GM13977 (cell line): ENCODE data around the gene RFLNA.

Experiments used
- DNase-seq: peaks from one replicate; pipeline ENCODE4 v3.0.0; 2012; ENCODE audit warnings: low spot score
- in situ Hi-C: fragments of 300-500 bp; cut with MboI; formaldehyde crosslinking; loops from one replicate; pipeline ENCODE4 v1.12.0; 2022; ENCODE audit warnings: low sequenced_read_pairs, low pct_unique_long_range_greater_than_20kb, mixed read lengths, inconsistent platforms; ENCODE audit not compliant: unreplicated experiment
- TF ChIP-seq, protein P1 (sequence below): IDR thresholded peaks from 2 replicates; pipeline ENCODE4 v1.5.1; 2012; ENCODE audit warnings: mild to moderate bottlenecking, control low read depth; ENCODE audit not compliant: insufficient read depth; ENCODE audit errors: extremely low read depth, missing control alignments

Gene RFLNA

DNA sequence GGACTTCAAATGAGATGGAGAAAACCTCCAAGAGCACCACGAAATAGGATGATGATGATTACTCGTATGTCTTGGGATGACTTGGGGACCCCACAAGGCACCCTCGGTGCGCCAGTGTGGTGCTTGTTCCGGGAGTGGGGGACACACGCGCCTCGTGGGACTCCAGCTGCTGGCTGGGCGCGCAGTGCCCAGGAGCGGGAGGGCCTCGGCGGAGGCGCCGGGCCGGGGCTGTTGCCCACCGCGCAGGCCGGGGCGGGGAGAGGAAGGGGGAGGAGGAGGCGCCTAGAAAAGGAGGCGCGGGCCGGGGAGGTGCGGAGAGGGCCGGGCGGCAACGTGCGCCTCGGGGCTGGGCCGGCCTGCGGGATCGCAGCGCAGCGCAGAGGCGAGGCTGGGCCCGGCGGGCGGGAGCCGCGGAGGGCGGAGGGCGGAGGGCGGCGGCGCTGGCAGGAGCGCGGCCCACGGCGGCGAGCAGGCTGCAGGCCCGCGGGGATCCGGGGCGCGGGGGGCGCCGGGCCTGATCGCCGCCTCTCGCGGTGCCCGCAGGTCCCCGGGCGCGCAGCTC is at the start of gene RFLNA:
RFLNA (plus strand) TSS at position 314 of the 562 bp plus-strand sequence. CDS start 337 bp downstream, outside the sequence.
- TF ChIP-seq, protein P1, sequence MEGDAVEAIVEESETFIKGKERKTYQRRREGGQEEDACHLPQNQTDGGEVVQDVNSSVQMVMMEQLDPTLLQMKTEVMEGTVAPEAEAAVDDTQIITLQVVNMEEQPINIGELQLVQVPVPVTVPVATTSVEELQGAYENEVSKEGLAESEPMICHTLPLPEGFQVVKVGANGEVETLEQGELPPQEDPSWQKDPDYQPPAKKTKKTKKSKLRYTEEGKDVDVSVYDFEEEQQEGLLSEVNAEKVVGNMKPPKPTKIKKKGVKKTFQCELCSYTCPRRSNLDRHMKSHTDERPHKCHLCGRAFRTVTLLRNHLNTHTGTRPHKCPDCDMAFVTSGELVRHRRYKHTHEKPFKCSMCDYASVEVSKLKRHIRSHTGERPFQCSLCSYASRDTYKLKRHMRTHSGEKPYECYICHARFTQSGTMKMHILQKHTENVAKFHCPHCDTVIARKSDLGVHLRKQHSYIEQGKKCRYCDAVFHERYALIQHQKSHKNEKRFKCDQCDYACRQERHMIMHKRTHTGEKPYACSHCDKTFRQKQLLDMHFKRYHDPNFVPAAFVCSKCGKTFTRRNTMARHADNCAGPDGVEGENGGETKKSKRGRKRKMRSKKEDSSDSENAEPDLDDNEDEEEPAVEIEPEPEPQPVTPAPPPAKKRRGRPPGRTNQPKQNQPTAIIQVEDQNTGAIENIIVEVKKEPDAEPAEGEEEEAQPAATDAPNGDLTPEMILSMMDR, result no peak
- no peak for DNase-seq
- in situ Hi-C loops, result no loop called here

GRCh38 chr12:124247331-124247730 is 47.6 kb upstream of the RFLNA start:
- DNase-seq, result no peak
- TF ChIP-seq, protein P1, result no peak
- in situ Hi-C loops, result no loop called here

DNA sequence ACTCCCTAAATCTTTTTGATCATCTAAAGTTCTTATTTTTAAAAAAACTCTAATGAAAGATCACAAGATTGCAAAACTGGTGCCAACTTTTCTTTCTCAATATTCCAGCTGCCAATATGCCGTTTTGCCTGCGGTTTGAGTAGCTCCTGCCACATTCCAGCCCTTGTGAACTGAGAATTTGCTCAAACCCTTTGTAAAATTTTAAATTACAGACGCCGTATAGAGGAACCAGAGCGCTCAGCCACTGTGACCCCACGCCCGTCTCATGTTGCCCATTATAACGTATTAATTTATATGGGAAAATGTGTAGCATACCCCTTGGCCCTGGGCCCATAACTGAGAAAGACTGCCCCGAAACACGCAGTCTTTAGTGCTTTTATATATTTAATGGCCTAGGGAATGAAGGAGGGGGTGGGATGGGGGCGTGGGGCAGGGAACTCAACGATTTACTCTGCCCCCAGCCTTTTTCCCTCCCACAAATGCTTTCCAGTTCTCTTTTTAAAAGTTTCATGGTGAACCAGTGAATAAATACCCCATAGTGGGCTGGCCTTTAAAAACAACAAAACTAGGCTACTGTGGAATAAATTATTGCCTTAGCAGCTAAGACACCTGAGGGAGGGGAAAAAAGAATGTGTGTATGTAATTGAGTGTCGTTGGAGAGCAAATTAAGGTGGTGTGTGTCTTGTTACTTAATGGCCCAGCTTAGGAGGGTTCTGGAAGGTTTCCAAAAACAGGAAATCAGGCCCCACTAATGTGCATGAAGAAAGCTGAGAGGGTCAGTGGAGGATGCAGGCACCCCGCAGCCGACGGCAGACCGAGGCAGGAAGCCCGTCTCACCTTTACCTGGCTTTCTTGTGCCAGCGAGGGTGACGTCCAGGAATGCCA is 45.7 kb upstream of the RFLNA start:
- in situ Hi-C loops, result no loop called here
- TF ChIP-seq, protein P1, result no peak
- DNase-seq, result no peak

DNA sequence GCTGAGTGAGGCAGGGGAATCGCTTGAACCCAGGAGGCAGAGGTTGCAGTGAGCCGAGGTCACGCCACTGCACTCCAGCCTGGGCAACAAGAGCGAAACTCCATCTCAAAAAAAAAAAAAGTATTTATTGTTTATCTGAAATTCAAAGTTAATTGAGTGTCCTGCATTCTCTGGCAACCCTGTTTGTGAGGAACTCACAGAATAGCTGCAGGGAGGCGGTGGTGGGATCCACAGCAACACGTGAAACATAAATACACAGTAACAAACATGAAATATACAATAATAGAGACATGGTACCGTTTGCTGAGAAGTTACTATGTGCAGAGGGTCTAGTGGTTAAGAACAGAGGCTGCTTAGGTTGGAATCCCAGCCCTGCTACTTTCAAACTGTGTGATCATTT is 43.7 kb upstream of the RFLNA start:
- in situ Hi-C loops, result no loop called here
- TF ChIP-seq, protein P1, result no peak
- DNase-seq, result no peak

DNA sequence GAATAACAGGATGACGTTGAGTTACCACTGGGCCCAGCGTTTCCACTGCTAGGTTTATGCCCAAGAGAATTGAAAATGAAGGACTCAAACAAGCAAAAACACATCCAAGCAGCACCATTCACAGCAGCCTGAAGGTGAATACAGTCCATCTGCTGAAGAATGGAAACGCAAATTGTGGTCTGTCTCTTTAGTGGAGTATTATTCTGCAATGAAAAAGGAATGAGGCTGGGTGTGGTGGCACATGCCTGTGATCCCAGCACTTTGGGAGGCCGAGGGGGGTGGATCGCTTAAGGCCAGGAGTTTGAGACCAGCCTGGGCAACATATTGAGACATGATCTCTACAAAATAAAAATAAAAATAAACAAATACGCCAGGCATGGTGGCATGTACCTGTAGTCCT is 41.9 kb upstream of the RFLNA start:
- in situ Hi-C loops, result no loop called here
- TF ChIP-seq, protein P1, result no peak
- no peak for DNase-seq

DNA sequence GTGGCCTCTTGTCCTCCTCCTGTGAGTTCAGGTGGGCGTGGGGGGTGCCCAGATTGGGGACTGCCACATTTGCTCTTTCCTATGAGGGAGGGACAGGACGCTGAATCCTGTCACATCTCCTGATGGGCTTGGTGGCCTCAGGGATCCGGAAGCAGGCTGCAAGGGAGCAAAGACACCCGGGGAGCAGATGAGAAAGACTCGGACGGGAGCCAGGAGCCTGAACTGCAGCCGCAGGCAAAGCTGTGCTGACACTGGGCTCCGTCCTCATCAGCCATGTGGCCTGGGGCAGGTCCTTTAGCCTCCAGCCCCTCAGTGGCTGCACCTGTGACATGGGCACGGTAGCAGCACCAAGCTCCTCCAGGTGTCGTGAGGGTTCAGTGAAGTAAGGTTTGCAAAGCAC is 40.8 kb upstream of the RFLNA start:
- in situ Hi-C loops, result no loop called here

More for the DNA sequence above, 40.8 kb upstream of the RFLNA start:
- no peak for DNase-seq
- TF ChIP-seq, protein P1, result no peak
